GM20000 (cell line): Measurements from ENCODE around the gene SLC6A6.

Experiments
- DNase-seq: peaks from one replicate; pipeline ENCODE4 v3.0.0; 2012; ENCODE audit warnings: low spot score
- CTCF ChIP-seq: IDR thresholded peaks from 2 replicates; pipeline ENCODE4 v1.5.1; 2012; ENCODE audit warnings: mild to moderate bottlenecking, control low read depth; ENCODE audit errors: extremely low read depth, missing control alignments

SLC6A6 gene

GRCh38 chr3:14474363-14475081 is 72.1 kb downstream of the SLC6A6 start:
- no peak for TF ChIP-seq CTCF

DNA sequence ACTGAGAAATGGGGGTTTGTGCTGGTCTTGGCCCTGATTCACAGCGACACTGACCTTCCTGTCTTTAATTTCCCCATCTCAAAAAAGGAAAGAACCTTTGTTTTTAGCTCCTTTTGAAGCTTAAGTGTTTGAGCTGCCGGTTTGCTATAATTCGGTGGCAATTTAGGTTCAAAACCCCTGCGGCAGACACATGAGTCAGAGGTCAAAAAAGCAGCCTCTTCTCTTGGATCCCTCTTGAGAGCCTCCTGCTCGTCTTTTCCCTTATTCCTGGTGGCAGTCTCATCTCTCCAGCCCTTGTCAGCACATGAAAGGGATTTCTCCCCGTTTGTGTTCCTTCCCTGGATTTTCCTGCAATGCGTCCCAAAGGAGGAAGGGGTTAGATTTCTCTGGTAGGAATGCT is 73.2 kb downstream of the SLC6A6 start:
- TF ChIP-seq CTCF = no peak
- no peak for DNase-seq

More at GRCh38 chr3:14474363-14475081, 72.1 kb downstream of the SLC6A6 start:
- DNase-seq = no peak

GRCh38 chr3:14476583-14477265 is 74.3 kb downstream of the SLC6A6 start:
- TF ChIP-seq CTCF = no peak
- DNase-seq = no peak

DNA sequence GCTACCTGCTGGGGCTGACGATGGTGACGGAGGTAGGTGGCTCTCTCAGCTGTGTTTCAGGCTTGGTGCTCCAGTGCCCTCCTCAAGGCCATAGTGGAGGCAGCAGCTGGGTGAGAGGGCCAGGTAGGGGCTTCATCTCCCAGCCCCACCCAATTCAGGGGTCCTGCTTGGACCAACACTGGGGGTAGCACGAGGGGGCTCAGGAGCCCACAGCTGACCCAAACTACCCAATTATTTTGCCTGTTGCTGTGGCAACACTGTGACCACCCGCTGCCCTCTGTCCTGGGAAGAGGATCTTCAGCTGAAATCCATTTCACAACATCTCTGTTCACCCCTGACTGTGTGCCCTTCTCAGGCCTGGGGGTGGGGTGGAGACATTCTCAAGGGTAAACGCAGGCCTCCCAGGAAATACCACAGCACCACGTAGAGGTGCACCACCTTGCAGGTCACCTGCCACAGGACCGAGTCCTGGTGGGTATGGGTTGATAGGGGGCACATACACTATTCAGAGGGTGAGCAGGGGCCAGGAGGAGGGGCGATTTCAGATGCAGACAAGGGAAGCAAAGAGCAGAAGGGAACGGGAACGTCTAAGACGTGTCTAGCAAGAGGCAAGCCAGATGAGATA is 75.0 kb downstream of the SLC6A6 start:
- no peak for TF ChIP-seq CTCF
- no peak for DNase-seq

DNA sequence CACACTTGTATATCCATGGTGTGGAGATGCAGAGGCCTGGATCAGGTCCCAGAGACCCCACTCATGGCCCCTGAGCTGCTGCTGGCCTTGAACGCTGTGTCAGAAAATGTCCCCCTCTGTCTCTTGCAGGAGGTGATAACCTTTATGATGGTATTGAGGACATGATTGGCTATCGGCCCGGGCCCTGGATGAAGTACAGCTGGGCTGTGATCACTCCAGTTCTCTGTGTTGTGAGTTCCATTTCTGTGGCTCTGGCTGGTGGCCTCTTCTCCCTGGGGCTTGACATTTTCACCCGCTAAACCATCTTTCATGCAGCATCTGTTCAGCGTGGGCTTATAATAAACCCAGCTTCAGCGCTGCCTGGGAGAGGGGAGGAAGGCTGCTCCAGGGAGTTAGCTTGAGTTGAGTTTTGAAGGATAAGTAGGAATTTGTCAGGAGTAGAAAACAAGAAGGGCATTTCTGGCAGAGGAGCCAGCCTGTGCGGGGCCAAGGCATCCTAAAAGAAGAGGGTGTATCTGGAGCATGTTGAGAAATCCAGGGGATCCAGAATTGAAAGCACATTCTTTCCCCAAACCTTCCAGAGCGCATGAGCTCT is 76.6 kb downstream of the SLC6A6 start:
- no peak for TF ChIP-seq CTCF
- DNase-seq = no peak

DNA sequence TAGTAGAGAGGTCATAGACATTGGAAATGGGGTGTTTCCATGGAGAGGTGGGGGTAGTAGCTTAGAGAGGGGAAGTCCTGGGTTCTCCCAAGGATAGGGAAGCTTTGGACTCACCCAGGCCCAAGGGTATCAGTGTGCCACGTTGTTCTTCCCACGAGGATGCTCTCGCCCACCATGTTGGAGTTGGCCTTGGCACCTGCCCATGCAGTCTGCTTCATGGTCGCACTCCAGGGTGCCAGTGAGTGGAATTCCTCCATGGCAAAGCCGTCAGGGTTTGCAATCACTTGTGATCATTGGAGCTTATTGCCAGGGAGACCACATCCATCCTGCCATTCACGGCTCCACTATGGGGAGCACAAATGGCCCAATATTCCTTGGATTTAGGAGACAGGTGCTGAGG is 77.2 kb downstream of the SLC6A6 start:
- TF ChIP-seq CTCF = no peak
- no peak for DNase-seq
